Hepatocyte (in vitro differentiated cells): ENCODE data around the gene CHCHD6.

Experiments used
- EZH2phosphoT487 ChIP-seq: fragments of 200-600 bp; sonication (generic); IDR thresholded peaks from one replicate; pipeline ENCODE4 v1.6.1; 2018; ENCODE audit warnings: antibody characterized with exemption, mild to moderate bottlenecking, low read depth, moderate library complexity; ENCODE audit not compliant: unreplicated experiment, severe bottlenecking
- TF ChIP-seq, protein P1 (sequence below): fragments of 200-600 bp; sonication (generic); IDR thresholded peaks from 2 replicates; pipeline ENCODE4 v1.5.1; 2016; ENCODE audit warnings: antibody characterized with exemption, mild to moderate bottlenecking; ENCODE audit not compliant: poor library complexity

DNA sequence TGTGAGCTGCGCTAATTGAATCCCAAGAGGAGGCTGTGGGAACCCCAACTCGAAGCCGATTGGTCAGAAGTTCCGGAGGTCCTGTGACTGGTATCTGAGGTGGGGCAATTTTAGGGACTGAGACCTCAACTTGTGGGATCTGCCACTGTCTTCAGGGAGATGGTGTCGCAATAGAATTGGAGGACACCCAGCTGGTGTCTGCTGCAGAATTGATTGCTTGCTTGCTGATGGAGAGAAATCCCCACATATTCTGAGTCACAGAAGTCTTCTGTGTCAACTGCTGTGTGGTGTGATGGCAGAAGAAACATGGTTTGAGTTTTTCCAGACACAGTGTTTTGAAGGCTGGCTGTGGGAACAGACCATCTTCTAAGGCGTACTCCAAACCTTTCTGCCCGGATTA is 179.2 kb downstream of the CHCHD6 start:
- TF ChIP-seq, protein P1, sequence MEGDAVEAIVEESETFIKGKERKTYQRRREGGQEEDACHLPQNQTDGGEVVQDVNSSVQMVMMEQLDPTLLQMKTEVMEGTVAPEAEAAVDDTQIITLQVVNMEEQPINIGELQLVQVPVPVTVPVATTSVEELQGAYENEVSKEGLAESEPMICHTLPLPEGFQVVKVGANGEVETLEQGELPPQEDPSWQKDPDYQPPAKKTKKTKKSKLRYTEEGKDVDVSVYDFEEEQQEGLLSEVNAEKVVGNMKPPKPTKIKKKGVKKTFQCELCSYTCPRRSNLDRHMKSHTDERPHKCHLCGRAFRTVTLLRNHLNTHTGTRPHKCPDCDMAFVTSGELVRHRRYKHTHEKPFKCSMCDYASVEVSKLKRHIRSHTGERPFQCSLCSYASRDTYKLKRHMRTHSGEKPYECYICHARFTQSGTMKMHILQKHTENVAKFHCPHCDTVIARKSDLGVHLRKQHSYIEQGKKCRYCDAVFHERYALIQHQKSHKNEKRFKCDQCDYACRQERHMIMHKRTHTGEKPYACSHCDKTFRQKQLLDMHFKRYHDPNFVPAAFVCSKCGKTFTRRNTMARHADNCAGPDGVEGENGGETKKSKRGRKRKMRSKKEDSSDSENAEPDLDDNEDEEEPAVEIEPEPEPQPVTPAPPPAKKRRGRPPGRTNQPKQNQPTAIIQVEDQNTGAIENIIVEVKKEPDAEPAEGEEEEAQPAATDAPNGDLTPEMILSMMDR, result no peak
- TF ChIP-seq EZH2phosphoT487, result no peak
